ENCODE results near the gene STK11. TPM values are rescaled to one million over a fixed set of nuclear protein-coding genes. Genes with fewer than 3 reads are reported as not detected.

The STK11 gene, protein sequence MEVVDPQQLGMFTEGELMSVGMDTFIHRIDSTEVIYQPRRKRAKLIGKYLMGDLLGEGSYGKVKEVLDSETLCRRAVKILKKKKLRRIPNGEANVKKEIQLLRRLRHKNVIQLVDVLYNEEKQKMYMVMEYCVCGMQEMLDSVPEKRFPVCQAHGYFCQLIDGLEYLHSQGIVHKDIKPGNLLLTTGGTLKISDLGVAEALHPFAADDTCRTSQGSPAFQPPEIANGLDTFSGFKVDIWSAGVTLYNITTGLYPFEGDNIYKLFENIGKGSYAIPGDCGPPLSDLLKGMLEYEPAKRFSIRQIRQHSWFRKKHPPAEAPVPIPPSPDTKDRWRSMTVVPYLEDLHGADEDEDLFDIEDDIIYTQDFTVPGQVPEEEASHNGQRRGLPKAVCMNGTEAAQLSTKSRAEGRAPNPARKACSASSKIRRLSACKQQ
- total RNA-seq (100 to 1,000 TPM in 3 of 9 donors, 10 to 100 TPM in 6; 53.5 to 117 (median 93.2) TPM), polyA plus RNA-seq (100 to 1,000 TPM in 1 of 3 donors, 10 to 100 TPM in 2; 37.8 to 148 (median 94.5) TPM)
- long read RNA-seq, donor 1, transcript STK11-201 (10 exons, 2,611 nt) = major isoform, 5 of 18 reads
- long read RNA-seq, donor 1, partial matches to known transcripts = 13 of 18 reads
- long read RNA-seq, donor 1, other reads (novel, unspliced or antisense) = 0 of 18 reads
- long read RNA-seq, donor 2, transcript STK11-201 (10 exons, 2,611 nt) = major isoform, 8 of 8 reads
- long read RNA-seq, donor 2, partial matches to known transcripts = 0 of 8 reads
- long read RNA-seq, donor 2, other reads (novel, unspliced or antisense) = 0 of 8 reads
- long read RNA-seq, donor 3, partial matches to known transcripts = 14 of 15 reads
- long read RNA-seq, donor 3, other reads (novel, unspliced or antisense) = 0 of 15 reads
- long read RNA-seq, donor 4, partial matches to known transcripts = 1 of 3 reads
- long read RNA-seq, donor 4, other reads (novel, unspliced or antisense) = 1 of 3 reads
- long read RNA-seq, donor 5, transcript STK11-201 (10 exons, 2,611 nt) = major isoform, 401 of 482 reads
- long read RNA-seq, donor 5, partial matches to known transcripts = 7 of 482 reads
- long read RNA-seq, donor 5, other reads (novel, unspliced or antisense) = 74 of 482 reads
- long read RNA-seq, donor 6 = 0 reads
- long read RNA-seq, donor 7, partial matches to known transcripts = 17 of 19 reads
- long read RNA-seq, donor 7, other reads (novel, unspliced or antisense) = 0 of 19 reads
- long read RNA-seq, donor 8, transcript STK11-201 (10 exons, 2,611 nt) = major isoform, 15 of 35 reads
- long read RNA-seq, donor 8, partial matches to known transcripts = 20 of 35 reads
- long read RNA-seq, donor 8, other reads (novel, unspliced or antisense) = 0 of 35 reads
- long read RNA-seq, donor 9, partial matches to known transcripts = 6 of 6 reads
- long read RNA-seq, donor 9, other reads (novel, unspliced or antisense) = 0 of 6 reads
- long read RNA-seq, donor 10, partial matches to known transcripts = 0 of 4 reads
- long read RNA-seq, donor 10, other reads (novel, unspliced or antisense) = 0 of 4 reads

DNA sequence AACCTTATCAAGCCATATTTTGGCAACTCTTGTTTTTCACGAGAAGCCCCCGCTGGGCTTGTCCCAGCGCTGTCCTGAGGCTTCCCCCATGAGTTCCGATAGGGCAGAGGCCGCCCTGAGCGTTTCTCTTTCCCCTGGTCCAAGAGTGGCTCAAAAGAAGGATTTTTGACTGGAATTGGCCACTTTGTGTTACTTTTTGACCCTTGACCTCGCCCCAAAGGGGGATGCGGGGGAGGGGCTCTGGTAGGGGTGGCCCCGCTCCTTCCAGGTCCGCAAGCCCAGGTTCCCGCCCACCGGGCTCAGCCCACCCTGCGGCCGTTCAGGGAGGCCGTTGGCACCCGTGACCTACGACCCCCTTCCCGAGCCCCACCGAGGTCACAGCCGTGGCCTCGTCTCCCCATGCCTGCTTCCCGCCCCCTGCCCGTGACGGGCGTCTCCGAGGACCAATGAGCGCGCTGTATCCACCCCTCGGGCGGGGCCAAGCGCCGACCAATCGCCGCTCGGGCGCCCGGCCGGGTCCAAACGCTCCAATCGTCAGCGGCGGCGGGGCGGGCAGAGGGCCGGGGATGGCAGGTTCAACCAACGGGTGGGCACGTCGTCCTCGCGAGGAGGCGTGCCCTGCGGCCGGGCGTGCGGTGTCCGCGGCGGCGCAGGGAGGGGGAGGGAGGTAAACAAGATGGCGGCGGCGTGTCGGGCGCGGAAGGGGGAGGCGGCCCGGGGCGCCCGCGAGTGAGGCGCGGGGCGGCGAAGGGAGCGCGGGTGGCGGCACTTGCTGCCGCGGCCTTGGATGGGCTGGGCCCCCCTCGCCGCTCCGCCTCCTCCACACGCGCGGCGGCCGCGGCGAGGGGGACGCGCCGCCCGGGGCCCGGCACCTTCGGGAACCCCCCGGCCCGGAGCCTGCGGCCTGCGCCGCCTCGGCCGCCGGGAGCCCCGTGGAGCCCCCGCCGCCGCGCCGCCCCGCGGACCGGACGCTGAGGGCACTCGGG is at the start of gene STK11:
TSS of gene STK11 (plus strand) at position 665 of the 986 bp plus-strand sequence. CDS start 1,136 bp downstream, outside the sequence.
- Histone ChIP-seq H3K4me1 (replicated peaks in 1 of 2) (peaks cover 37 to 45% of the 10 kb centered on the region in 2 donors), H3K36me3 (replicated peaks in 1 of 2) (peaks cover 0 to 8% of the 10 kb centered on the region in 2 donors), H3K9me3 (replicated peaks in 1 of 3) (no peaks in the 10 kb centered on the region), H3K27ac (peak within 1 kb of the TSS; percentile 58 to 91 (median 79)), H3K4me3 (peak within 1 kb of the TSS; percentile 34 to 93 (median 52)), H3K27me3 (no peaks in the 10 kb centered on the region)
- peak; percentile 59 to 92 for TF ChIP-seq POLR2A (IDR thresholded peaks at IDR 0.05)
- TF ChIP-seq CTCF (IDR thresholded peaks at IDR 0.05) = no peak
- intact Hi-C loops (cut with DNase I) = no loop called here
- DNase-seq = peak; percentile 98 to 99 (median 99)
- 4 to 18% (median 10%) methylated on average over 18 to 114 of the region's 114 CpGs for WGBS, 4 donors

DNA sequence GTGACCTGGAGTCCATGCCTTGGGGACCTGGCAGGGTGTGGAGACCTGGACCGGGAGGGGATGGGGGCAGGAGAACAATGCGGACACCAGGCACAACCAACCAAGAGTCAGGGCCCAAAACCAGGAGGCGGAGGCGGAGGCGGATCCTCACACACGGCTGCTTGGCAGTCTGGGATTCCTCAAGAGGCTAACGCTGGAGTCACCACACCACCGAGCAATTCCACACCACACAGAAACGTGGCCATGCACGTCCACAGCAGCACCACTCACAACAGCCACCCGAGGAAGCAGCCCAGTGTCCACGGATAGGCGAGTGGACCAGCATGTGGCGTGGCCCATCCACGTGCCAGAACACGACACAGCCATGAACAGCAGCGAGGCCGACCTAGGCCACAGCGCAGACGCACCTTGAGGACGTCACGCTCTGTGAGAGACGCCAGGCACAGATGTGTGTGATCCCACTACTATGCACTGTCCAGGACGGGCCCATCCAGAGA is 49.2 kb upstream of the STK11 start:
- peak; percentile 32 to 72 (median 62) for DNase-seq
- intact Hi-C loops (cut with DNase I) = no loop called here
- WGBS, 4 donors = 79 to 90% (median 87%) methylated on average over 13 to 24 of the region's 24 CpGs
- Histone ChIP-seq H3K4me1 (replicated peaks in 1 of 2) (peaks cover 30 to 47% of the 10 kb centered on the region in 2 donors), H3K27me3 (no peaks in the 10 kb centered on the region), H3K4me3 (no peak overlapping the region), H3K27ac (peak overlapping the region; percentile 90 to 99 (median 99)), H3K9me3 (replicated peaks in 1 of 3) (no peaks in the 10 kb centered on the region), H3K36me3 (replicated peaks in 1 of 2) (peaks cover 0 to 29% of the 10 kb centered on the region in 2 donors)
- TF ChIP-seq CTCF (IDR thresholded peaks at IDR 0.05) (no peak), POLR2A (IDR thresholded peaks at IDR 0.05) (no peak)
